ENCODE results near the gene PDSS2.

DNA sequence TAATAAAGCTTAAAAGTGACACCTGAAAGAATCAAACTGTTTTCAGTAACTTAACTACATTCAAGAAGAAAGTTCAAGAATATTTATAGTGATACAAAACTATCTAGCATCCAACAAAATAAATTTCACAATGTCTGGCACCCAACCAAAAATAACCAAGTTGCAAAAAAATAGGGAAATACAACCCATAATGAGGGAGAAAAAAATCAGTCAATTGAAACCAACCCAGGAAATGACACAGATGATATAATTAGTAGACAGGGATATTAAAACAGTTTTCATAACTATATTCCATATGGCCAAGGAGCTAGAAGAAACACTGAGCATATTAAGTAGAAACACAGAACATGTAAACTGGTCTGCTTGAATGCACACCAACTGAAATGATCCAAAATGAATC, 223.9 kb downstream of the PDSS2 start:
- TF ChIP-seq, protein P1, sequence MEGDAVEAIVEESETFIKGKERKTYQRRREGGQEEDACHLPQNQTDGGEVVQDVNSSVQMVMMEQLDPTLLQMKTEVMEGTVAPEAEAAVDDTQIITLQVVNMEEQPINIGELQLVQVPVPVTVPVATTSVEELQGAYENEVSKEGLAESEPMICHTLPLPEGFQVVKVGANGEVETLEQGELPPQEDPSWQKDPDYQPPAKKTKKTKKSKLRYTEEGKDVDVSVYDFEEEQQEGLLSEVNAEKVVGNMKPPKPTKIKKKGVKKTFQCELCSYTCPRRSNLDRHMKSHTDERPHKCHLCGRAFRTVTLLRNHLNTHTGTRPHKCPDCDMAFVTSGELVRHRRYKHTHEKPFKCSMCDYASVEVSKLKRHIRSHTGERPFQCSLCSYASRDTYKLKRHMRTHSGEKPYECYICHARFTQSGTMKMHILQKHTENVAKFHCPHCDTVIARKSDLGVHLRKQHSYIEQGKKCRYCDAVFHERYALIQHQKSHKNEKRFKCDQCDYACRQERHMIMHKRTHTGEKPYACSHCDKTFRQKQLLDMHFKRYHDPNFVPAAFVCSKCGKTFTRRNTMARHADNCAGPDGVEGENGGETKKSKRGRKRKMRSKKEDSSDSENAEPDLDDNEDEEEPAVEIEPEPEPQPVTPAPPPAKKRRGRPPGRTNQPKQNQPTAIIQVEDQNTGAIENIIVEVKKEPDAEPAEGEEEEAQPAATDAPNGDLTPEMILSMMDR (IDR thresholded peaks at IDR 0.05), result no peak
- no peak for TF ChIP-seq POLR2A (IDR thresholded peaks at IDR 0.05)

Measured in body of pancreas (tissue), 4 donors.